HCT116 (cell line): ENCODE measurements around the gene CLSTN1.

Source experiments
- CEBPB ChIP-seq: IDR thresholded peaks from 2 replicates; pipeline ENCODE4 v1.6.1; 2012; ENCODE audit warnings: low read depth
- EZH2 ChIP-seq: fragments of 200-600 bp; sonication (generic); IDR thresholded peaks from 2 replicates; pipeline ENCODE4 v1.6.1; 2017; ENCODE audit warnings: antibody characterized with exemption, mixed run types
- FOSL1 ChIP-seq: IDR thresholded peaks from 2 replicates; pipeline ENCODE4 v1.6.1; 2012; ENCODE audit warnings: low read depth
- JUND ChIP-seq: IDR thresholded peaks from 2 replicates; pipeline ENCODE4 v1.6.1; 2012
- POLR2A ChIP-seq: IDR thresholded peaks from 2 replicates; pipeline ENCODE4 v1.7.0; 2011; ENCODE audit warnings: borderline replicate concordance; ENCODE audit not compliant: insufficient read depth, insufficient read length; ENCODE audit errors: extremely low read depth
- POLR2AphosphoS5 ChIP-seq: IDR thresholded peaks from 2 replicates; pipeline ENCODE4 v1.6.1; 2011; ENCODE audit warnings: mild to moderate bottlenecking, low read depth, low read length, moderate library complexity
- RAD21 ChIP-seq: IDR thresholded peaks from 2 replicates; pipeline ENCODE4 v1.6.1; 2012; ENCODE audit warnings: low read depth, mild to moderate bottlenecking
- REST ChIP-seq: IDR thresholded peaks from 2 replicates; pipeline ENCODE4 v1.6.1; 2012; ENCODE audit warnings: low read depth
- SIN3A ChIP-seq: IDR thresholded peaks from 2 replicates; pipeline ENCODE4 v1.6.1; 2012; ENCODE audit warnings: low read depth
- SP1 ChIP-seq: IDR thresholded peaks from 2 replicates; pipeline ENCODE4 v1.6.1; 2012; ENCODE audit warnings: low read depth
- TCF7L2 ChIP-seq: IDR thresholded peaks from 2 replicates; pipeline ENCODE4 v1.7.0; 2011; ENCODE audit warnings: borderline replicate concordance, inconsistent platforms; ENCODE audit not compliant: insufficient read depth, insufficient read length; ENCODE audit errors: extremely low read depth
- ZBTB33 ChIP-seq: IDR thresholded peaks from 2 replicates; pipeline ENCODE4 v1.6.1; 2011; ENCODE audit warnings: mild to moderate bottlenecking, low read length, moderate library complexity; ENCODE audit not compliant: insufficient replicate concordance; ENCODE audit errors: extremely low read depth
- TF ChIP-seq, protein P1 (sequence below), 3 experiments: fragments of 200-600 bp in 1 of 3; sonication (generic) in 1 of 3; IDR thresholded peaks in 2 of 3; conservative IDR thresholded peaks in 1 of 3; 2 replicates each; pipeline ENCODE4 v1.5.1; 2012 to 2017; ENCODE audit warnings: low read depth in 2 of 3, low read length in 2 of 3, antibody characterized with exemption in 1 of 3, borderline replicate concordance in 1 of 3, control low read depth in 1 of 3, mild to moderate bottlenecking in 1 of 3, mixed read lengths in 1 of 3, mixed run types in 1 of 3, moderate library complexity in 1 of 3; ENCODE audit not compliant: insufficient read depth in 1 of 3

- TF ChIP-seq JUND (no peak), CEBPB (no peak), EZH2 (no peak), SP1 (no peak), SIN3A (no peak), FOSL1 (no peak), POLR2AphosphoS5 (no peak), ZBTB33 (no peak), POLR2A (no peak), RAD21 (no peak), REST (no peak), TCF7L2 (no peak)
- TF ChIP-seq, protein P1, sequence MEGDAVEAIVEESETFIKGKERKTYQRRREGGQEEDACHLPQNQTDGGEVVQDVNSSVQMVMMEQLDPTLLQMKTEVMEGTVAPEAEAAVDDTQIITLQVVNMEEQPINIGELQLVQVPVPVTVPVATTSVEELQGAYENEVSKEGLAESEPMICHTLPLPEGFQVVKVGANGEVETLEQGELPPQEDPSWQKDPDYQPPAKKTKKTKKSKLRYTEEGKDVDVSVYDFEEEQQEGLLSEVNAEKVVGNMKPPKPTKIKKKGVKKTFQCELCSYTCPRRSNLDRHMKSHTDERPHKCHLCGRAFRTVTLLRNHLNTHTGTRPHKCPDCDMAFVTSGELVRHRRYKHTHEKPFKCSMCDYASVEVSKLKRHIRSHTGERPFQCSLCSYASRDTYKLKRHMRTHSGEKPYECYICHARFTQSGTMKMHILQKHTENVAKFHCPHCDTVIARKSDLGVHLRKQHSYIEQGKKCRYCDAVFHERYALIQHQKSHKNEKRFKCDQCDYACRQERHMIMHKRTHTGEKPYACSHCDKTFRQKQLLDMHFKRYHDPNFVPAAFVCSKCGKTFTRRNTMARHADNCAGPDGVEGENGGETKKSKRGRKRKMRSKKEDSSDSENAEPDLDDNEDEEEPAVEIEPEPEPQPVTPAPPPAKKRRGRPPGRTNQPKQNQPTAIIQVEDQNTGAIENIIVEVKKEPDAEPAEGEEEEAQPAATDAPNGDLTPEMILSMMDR (IDR thresholded peaks at IDR 0.05 in 2 of 3, conservative IDR thresholded peaks at IDR 0.05 in 1 of 3; ENCODE audit: borderline replicate concordance in 1 of 3, insufficient read depth in 1 of 3, low read depth in 2 of 3, low read length in 2 of 3) = no peak
Measured at GRCh38 chr1:9688599-9688998, 135.2 kb downstream of the CLSTN1 start.
